ENCODE data around the gene LIF. TPM values are rescaled to one million over a fixed set of nuclear protein-coding genes. Genes with fewer than 3 reads are reported as not detected.
A peak's percentile ranks its signal among the peaks of the same experiment; 100 is the strongest.

LIF gene
- total RNA-seq: under 1 TPM; 0.30 to 0.84 (median 0.72) TPM

GRCh38 chr22:30245985-30246813, at the start of gene LIF:
LIF (minus strand) TSS chr22:30246759; CDS start chr22:30246695, 64 bp downstream.
- Histone ChIP-seq H3K36me3 (no peaks in the 10 kb centered on the region), H3K9me3 (no peaks in the 10 kb centered on the region), H3K27ac (peak within 1 kb of the TSS in 2 of 4 donors; percentile 60 to 62), H3K4me3 (peak within 1 kb of the TSS; percentile 36 to 66 (median 55)), H3K27me3 (peaks cover 0 to 8% of the 10 kb centered on the region in 2 donors), H3K4me1 (peaks cover 0 to 55% (median 21%) of the 10 kb centered on the region in 4 donors)
- TF ChIP-seq EP300 (IDR thresholded peaks at IDR 0.05) (no peak), CTCF (IDR thresholded peaks at IDR 0.05) (peak in 3 of 5 experiments; percentile 26 to 52 (median 32))
- no peak for DNase-seq (ENCODE audit: low spot score in 2 of 2)
- 2% methylated on average over 43 to 47 of the region's 64 CpGs for WGBS, 2 donors

GRCh38 chr22:30296324-30296723, 49.8 kb upstream of the LIF start:
- peaks cover 4 to 74% (median 27%) of the 10 kb centered on the region in 4 donors for H3K4me1 ChIP-seq
- DNase-seq (ENCODE audit: low spot score in 2 of 2): no peak
- no peak overlapping the region for H3K4me3 ChIP-seq
- peak overlapping the region in 1 of 4 donors; percentile 94 for H3K27ac ChIP-seq
- H3K27me3 ChIP-seq: no peaks in the 10 kb centered on the region
- no peaks in the 10 kb centered on the region for H3K9me3 ChIP-seq
- WGBS, 2 donors: 92 to 96% methylated on average over 4 of the region's 4 CpGs
- peaks cover 0 to 96% (median 27%) of the 10 kb centered on the region in 3 donors for H3K36me3 ChIP-seq
- TF ChIP-seq POLR2A (IDR thresholded peaks at IDR 0.05) (no peak), EP300 (IDR thresholded peaks at IDR 0.05) (no peak), CTCF (IDR thresholded peaks at IDR 0.05) (no peak)

GRCh38 chr22:30295576-30295975, 49.0 kb upstream of the LIF start:
- Histone ChIP-seq H3K4me1 (peaks cover 7 to 74% (median 28%) of the 10 kb centered on the region in 4 donors), H3K9me3 (no peaks in the 10 kb centered on the region), H3K36me3 (peaks cover 0 to 88% (median 27%) of the 10 kb centered on the region in 3 donors), H3K27me3 (no peaks in the 10 kb centered on the region), H3K27ac (peak overlapping the region in 2 of 4 donors; percentile 22 to 94), H3K4me3 (no peak overlapping the region)
- no peak for TF ChIP-seq CTCF (IDR thresholded peaks at IDR 0.05)
- TF ChIP-seq POLR2A (IDR thresholded peaks at IDR 0.05): no peak
- no peak for TF ChIP-seq EP300 (IDR thresholded peaks at IDR 0.05)
- 52 to 54% methylated on average over 6 to 7 of the region's 7 CpGs for WGBS, 2 donors
- DNase-seq (ENCODE audit: low spot score in 2 of 2): no peak

GRCh38 chr22:30294830-30295229, 48.3 kb upstream of the LIF start:
- Histone ChIP-seq H3K36me3 (peaks cover 0 to 81% (median 27%) of the 10 kb centered on the region in 3 donors), H3K27ac (peak overlapping the region in 3 of 4 donors; percentile 20 to 94 (median 22)), H3K4me1 (peaks cover 7 to 74% (median 32%) of the 10 kb centered on the region in 4 donors), H3K4me3 (no peak overlapping the region), H3K27me3 (no peaks in the 10 kb centered on the region), H3K9me3 (no peaks in the 10 kb centered on the region)
- 86 to 93% methylated on average over 9 to 11 of the region's 11 CpGs for WGBS, 2 donors
- TF ChIP-seq EP300 (IDR thresholded peaks at IDR 0.05) (no peak), POLR2A (IDR thresholded peaks at IDR 0.05) (no peak), CTCF (IDR thresholded peaks at IDR 0.05) (no peak)
- DNase-seq (ENCODE audit: low spot score in 2 of 2): no peak

GRCh38 chr22:30294066-30294465, 47.5 kb upstream of the LIF start:
- H3K4me3 ChIP-seq: no peak overlapping the region
- H3K27me3 ChIP-seq: no peaks in the 10 kb centered on the region
- peaks cover 0 to 73% (median 27%) of the 10 kb centered on the region in 3 donors for H3K36me3 ChIP-seq
- H3K9me3 ChIP-seq: no peaks in the 10 kb centered on the region
- H3K27ac ChIP-seq: peak overlapping the region in 2 of 4 donors; percentile 5 to 94
- no peak for DNase-seq (ENCODE audit: low spot score in 2 of 2)
- TF ChIP-seq CTCF (IDR thresholded peaks at IDR 0.05) (no peak), POLR2A (IDR thresholded peaks at IDR 0.05) (no peak), EP300 (IDR thresholded peaks at IDR 0.05) (no peak)
- 87% methylated on average over 9 of the region's 9 CpGs for WGBS, 2 donors
- H3K4me1 ChIP-seq: peaks cover 7 to 66% (median 29%) of the 10 kb centered on the region in 4 donors

All from tibial nerve (tissue), 4 donors.